NK-92 (cell line): ENCODE data around the gene HSD3B1.

Experiments used
- DNase-seq: peaks from one replicate; lab custom pipeline; 2025; ENCODE audit not compliant: unreplicated experiment; lab: John Stamatoyannopoulos, UW

The HSD3B1 gene

GRCh38 chr1:119506941-119507340 lies at the start of gene HSD3B1:
HSD3B1 (plus strand) TSS chr1:119507210; CDS start chr1:119507477, 267 bp downstream.
- DNase-seq = no peak

- DNase-seq = no peak
Observed at GRCh38 chr1:119462964-119463363, 44.0 kb upstream of the HSD3B1 start.

- no peak for DNase-seq
Observed at GRCh38 chr1:119463569-119463968, 43.4 kb upstream of the HSD3B1 start.

GRCh38 chr1:119466445-119466844 lies 40.6 kb upstream of the HSD3B1 start:
- DNase-seq = no peak

GRCh38 chr1:119467219-119467618 lies 39.8 kb upstream of the HSD3B1 start:
- DNase-seq = no peak

- no peak for DNase-seq
Observed at GRCh38 chr1:119467857-119468668, 38.9 kb upstream of the HSD3B1 start.

- no peak for DNase-seq
Observed at GRCh38 chr1:119469741-119470140, 37.3 kb upstream of the HSD3B1 start.

- no peak for DNase-seq
Observed at GRCh38 chr1:119470377-119470776, 36.6 kb upstream of the HSD3B1 start.

GRCh38 chr1:119470958-119471357 lies 36.1 kb upstream of the HSD3B1 start:
- no peak for DNase-seq

- no peak for DNase-seq
Observed at GRCh38 chr1:119471566-119471965, 35.4 kb upstream of the HSD3B1 start.

- no peak for DNase-seq
Observed at GRCh38 chr1:119472080-119472818, 34.8 kb upstream of the HSD3B1 start.

- no peak for DNase-seq
Observed at GRCh38 chr1:119472819-119473175, 34.2 kb upstream of the HSD3B1 start.

GRCh38 chr1:119475866-119476439 lies 31.1 kb upstream of the HSD3B1 start:
- DNase-seq = no peak

- no peak for DNase-seq
Observed at GRCh38 chr1:119477710-119478109, 29.3 kb upstream of the HSD3B1 start.

- no peak for DNase-seq
Observed at GRCh38 chr1:119480175-119480574, 26.8 kb upstream of the HSD3B1 start.

- no peak for DNase-seq
Observed at GRCh38 chr1:119481951-119482350, 25.1 kb upstream of the HSD3B1 start.

- no peak for DNase-seq
Observed at GRCh38 chr1:119482517-119483425, 24.2 kb upstream of the HSD3B1 start.

GRCh38 chr1:119483441-119484200 lies 23.4 kb upstream of the HSD3B1 start:
- no peak for DNase-seq

GRCh38 chr1:119485201-119485600 lies 21.8 kb upstream of the HSD3B1 start:
- no peak for DNase-seq

GRCh38 chr1:119488216-119488615 lies 18.8 kb upstream of the HSD3B1 start:
- no peak for DNase-seq
